Vagina (tissue), 2 donors: ENCODE results near the gene KRT85.

ENCODE experiments used
- POLR2A ChIP-seq, 2 donors: fragments of 450-650 bp; IDR thresholded peaks; one replicate each; pipeline ENCODE4 v1.6.1; 2017; ENCODE audit warnings: antibody characterized with exemption in 2 of 2, mild to moderate bottlenecking in 2 of 2, moderate library complexity in 2 of 2
- POLR2AphosphoS5 ChIP-seq, 2 donors: sonication (generic); formaldehyde crosslinking; IDR thresholded peaks; one replicate each; pipeline ENCODE4 v1.9.0; 2017; ENCODE audit warnings: antibody characterized with exemption in 2 of 2, mild to moderate bottlenecking in 2 of 2, low read depth in 1 of 2; ENCODE audit not compliant: insufficient read depth in 1 of 2
- TF ChIP-seq, protein P1 (sequence below), 3 experiments: fragments of 450-650 bp in 2 of 3; fragments of 200-600 bp in 1 of 3; sonication (generic) in 1 of 3; IDR thresholded peaks; one replicate each; pipeline ENCODE4 v1.5.1; 2017 to 2019; ENCODE audit warnings: antibody characterized with exemption in 3 of 3, mild to moderate bottlenecking in 2 of 3, moderate library complexity in 2 of 3

DNA sequence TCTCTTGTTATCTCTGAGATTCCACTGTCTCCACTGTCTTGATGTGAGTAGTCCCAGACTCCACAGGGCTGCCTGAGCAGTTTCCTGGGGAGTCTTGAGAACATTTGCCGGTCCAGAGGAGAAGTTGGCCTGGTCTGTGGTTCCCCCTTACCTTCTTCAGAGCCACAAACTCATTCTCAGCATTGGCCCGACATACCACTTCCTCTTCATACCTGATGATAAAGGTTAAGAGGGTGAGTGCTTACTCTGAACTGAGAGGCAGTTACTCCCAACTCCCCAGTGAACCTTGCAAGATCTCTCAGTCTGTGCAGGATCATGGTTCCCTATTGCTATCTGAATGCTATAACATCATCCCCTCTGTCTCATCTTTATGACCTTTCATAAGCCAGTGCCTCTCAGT is 15.6 kb upstream of the KRT85 start:
- TF ChIP-seq, protein P1, sequence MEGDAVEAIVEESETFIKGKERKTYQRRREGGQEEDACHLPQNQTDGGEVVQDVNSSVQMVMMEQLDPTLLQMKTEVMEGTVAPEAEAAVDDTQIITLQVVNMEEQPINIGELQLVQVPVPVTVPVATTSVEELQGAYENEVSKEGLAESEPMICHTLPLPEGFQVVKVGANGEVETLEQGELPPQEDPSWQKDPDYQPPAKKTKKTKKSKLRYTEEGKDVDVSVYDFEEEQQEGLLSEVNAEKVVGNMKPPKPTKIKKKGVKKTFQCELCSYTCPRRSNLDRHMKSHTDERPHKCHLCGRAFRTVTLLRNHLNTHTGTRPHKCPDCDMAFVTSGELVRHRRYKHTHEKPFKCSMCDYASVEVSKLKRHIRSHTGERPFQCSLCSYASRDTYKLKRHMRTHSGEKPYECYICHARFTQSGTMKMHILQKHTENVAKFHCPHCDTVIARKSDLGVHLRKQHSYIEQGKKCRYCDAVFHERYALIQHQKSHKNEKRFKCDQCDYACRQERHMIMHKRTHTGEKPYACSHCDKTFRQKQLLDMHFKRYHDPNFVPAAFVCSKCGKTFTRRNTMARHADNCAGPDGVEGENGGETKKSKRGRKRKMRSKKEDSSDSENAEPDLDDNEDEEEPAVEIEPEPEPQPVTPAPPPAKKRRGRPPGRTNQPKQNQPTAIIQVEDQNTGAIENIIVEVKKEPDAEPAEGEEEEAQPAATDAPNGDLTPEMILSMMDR (IDR thresholded peaks at IDR 0.05) = no peak
- TF ChIP-seq POLR2AphosphoS5 (IDR thresholded peaks at IDR 0.05; ENCODE audit: insufficient read depth in 1 of 2, low read depth in 1 of 2) = no peak
- no peak for TF ChIP-seq POLR2A (IDR thresholded peaks at IDR 0.05)
